Measurements from ENCODE around the gene CD160.
"Not testable (repeated sequence)": the region's sequence is repeated elsewhere in the genome, so short reads cannot be mapped to it uniquely, and the experiment has no call there.

CD160 gene

GRCh38 chr1:145719230-145720079 is at the start of gene CD160:
TSS of gene CD160 (plus strand) at chr1:145719499. CDS start at chr1:145728328, 8,829 bp downstream.
- Histone ChIP-seq H3K4me1 (ENCODE audit: control insufficient read depth, insufficient read depth, low read length) (no peaks in the 10 kb centered on the region), H3K36me3 (ENCODE audit: control insufficient read depth, insufficient read depth, low read length) (no peaks in the 10 kb centered on the region), H3K9me3 (ENCODE audit: control insufficient read depth, insufficient read depth, low read length) (no peaks in the 10 kb centered on the region), H3K27me3 (ENCODE audit: control insufficient read depth, insufficient read depth, low read length) (peaks cover 2% of the 10 kb centered on the region; the same call in 1 of the 2 replicates), H3K4me3 (ENCODE audit: low read length) (no peak within 1 kb of the TSS), H3K27ac (ENCODE audit: low read length) (no peak within 1 kb of the TSS)
- DNase-seq (ENCODE audit: low read depth, low spot score): no peak
- WGBS (ENCODE audit: insufficient coverage, insufficient read length): no CpG with 5 or more reads among the region's 12 CpGs

GRCh38 chr1:145670995-145671745 is 48.1 kb upstream of the CD160 start:
- WGBS (ENCODE audit: insufficient coverage, insufficient read length): no CpG with 5 or more reads among the region's 3 CpGs
- not testable (repeated sequence) for H3K36me3 ChIP-seq (ENCODE audit: control insufficient read depth, insufficient read depth, low read length); DNase-seq (ENCODE audit: low read depth, low spot score); H3K4me3 ChIP-seq (ENCODE audit: low read length); H3K4me1 ChIP-seq (ENCODE audit: control insufficient read depth, insufficient read depth, low read length); H3K9me3 ChIP-seq (ENCODE audit: control insufficient read depth, insufficient read depth, low read length); H3K27me3 ChIP-seq (ENCODE audit: control insufficient read depth, insufficient read depth, low read length); H3K27ac ChIP-seq (ENCODE audit: low read length)

- H3K27me3 ChIP-seq (ENCODE audit: control insufficient read depth, insufficient read depth, low read length); DNase-seq (ENCODE audit: low read depth, low spot score); H3K36me3 ChIP-seq (ENCODE audit: control insufficient read depth, insufficient read depth, low read length); H3K27ac ChIP-seq (ENCODE audit: low read length); H3K9me3 ChIP-seq (ENCODE audit: control insufficient read depth, insufficient read depth, low read length); H3K4me1 ChIP-seq (ENCODE audit: control insufficient read depth, insufficient read depth, low read length); H3K4me3 ChIP-seq (ENCODE audit: low read length): not testable (repeated sequence)
- no CpG with 5 or more reads among the region's 1 CpG for WGBS (ENCODE audit: insufficient coverage, insufficient read length)
These were observed 46.1 kb upstream of the CD160 start for GRCh38 chr1:145673217-145673616.

GRCh38 chr1:145684858-145685257 is 34.4 kb upstream of the CD160 start:
- not testable (repeated sequence) for DNase-seq (ENCODE audit: low read depth, low spot score); H3K27ac ChIP-seq (ENCODE audit: low read length); H3K4me3 ChIP-seq (ENCODE audit: low read length); H3K9me3 ChIP-seq (ENCODE audit: control insufficient read depth, insufficient read depth, low read length); H3K27me3 ChIP-seq (ENCODE audit: control insufficient read depth, insufficient read depth, low read length); H3K36me3 ChIP-seq (ENCODE audit: control insufficient read depth, insufficient read depth, low read length); H3K4me1 ChIP-seq (ENCODE audit: control insufficient read depth, insufficient read depth, low read length)
- no CpG with 5 or more reads among the region's 3 CpGs for WGBS (ENCODE audit: insufficient coverage, insufficient read length)

GRCh38 chr1:145686078-145686477 is 33.2 kb upstream of the CD160 start:
- not testable (repeated sequence) for H3K4me1 ChIP-seq (ENCODE audit: control insufficient read depth, insufficient read depth, low read length); H3K36me3 ChIP-seq (ENCODE audit: control insufficient read depth, insufficient read depth, low read length); H3K27me3 ChIP-seq (ENCODE audit: control insufficient read depth, insufficient read depth, low read length); DNase-seq (ENCODE audit: low read depth, low spot score); H3K9me3 ChIP-seq (ENCODE audit: control insufficient read depth, insufficient read depth, low read length); H3K4me3 ChIP-seq (ENCODE audit: low read length); H3K27ac ChIP-seq (ENCODE audit: low read length)
- WGBS (ENCODE audit: insufficient coverage, insufficient read length): no CpG with 5 or more reads among the region's 1 CpG

GRCh38 chr1:145688328-145688727 is 31.0 kb upstream of the CD160 start:
- WGBS (ENCODE audit: insufficient coverage, insufficient read length): no CpG with 5 or more reads among the region's 4 CpGs
- H3K27me3 ChIP-seq (ENCODE audit: control insufficient read depth, insufficient read depth, low read length): no peaks in the 10 kb centered on the region
- H3K36me3 ChIP-seq (ENCODE audit: control insufficient read depth, insufficient read depth, low read length): no peaks in the 10 kb centered on the region
- H3K4me1 ChIP-seq (ENCODE audit: control insufficient read depth, insufficient read depth, low read length): no peaks in the 10 kb centered on the region
- no peak overlapping the region for H3K27ac ChIP-seq (ENCODE audit: low read length)
- no peak for DNase-seq (ENCODE audit: low read depth, low spot score)
- no peaks in the 10 kb centered on the region for H3K9me3 ChIP-seq (ENCODE audit: control insufficient read depth, insufficient read depth, low read length)
- H3K4me3 ChIP-seq (ENCODE audit: low read length): no peak overlapping the region

- no peaks in the 10 kb centered on the region for H3K9me3 ChIP-seq (ENCODE audit: control insufficient read depth, insufficient read depth, low read length)
- WGBS (ENCODE audit: insufficient coverage, insufficient read length): no CpG with 5 or more reads among the region's 6 CpGs
- DNase-seq (ENCODE audit: low read depth, low spot score): no peak
- no peaks in the 10 kb centered on the region for H3K4me1 ChIP-seq (ENCODE audit: control insufficient read depth, insufficient read depth, low read length)
- H3K36me3 ChIP-seq (ENCODE audit: control insufficient read depth, insufficient read depth, low read length): no peaks in the 10 kb centered on the region
- no peak overlapping the region for H3K4me3 ChIP-seq (ENCODE audit: low read length)
- no peak overlapping the region for H3K27ac ChIP-seq (ENCODE audit: low read length)
- no peaks in the 10 kb centered on the region for H3K27me3 ChIP-seq (ENCODE audit: control insufficient read depth, insufficient read depth, low read length)
These were observed 30.4 kb upstream of the CD160 start for GRCh38 chr1:145688924-145689323.

- no peaks in the 10 kb centered on the region for H3K9me3 ChIP-seq (ENCODE audit: control insufficient read depth, insufficient read depth, low read length)
- no peaks in the 10 kb centered on the region for H3K27me3 ChIP-seq (ENCODE audit: control insufficient read depth, insufficient read depth, low read length)
- DNase-seq (ENCODE audit: low read depth, low spot score): no peak
- no peak overlapping the region for H3K27ac ChIP-seq (ENCODE audit: low read length)
- H3K4me3 ChIP-seq (ENCODE audit: low read length): no peak overlapping the region
- WGBS (ENCODE audit: insufficient coverage, insufficient read length): no CpG with 5 or more reads among the region's 6 CpGs
- H3K36me3 ChIP-seq (ENCODE audit: control insufficient read depth, insufficient read depth, low read length): no peaks in the 10 kb centered on the region
- no peaks in the 10 kb centered on the region for H3K4me1 ChIP-seq (ENCODE audit: control insufficient read depth, insufficient read depth, low read length)
These were observed 29.4 kb upstream of the CD160 start for GRCh38 chr1:145689922-145690321.

GRCh38 chr1:145690587-145691558 is 28.4 kb upstream of the CD160 start:
- no peak for DNase-seq (ENCODE audit: low read depth, low spot score)
- H3K4me3 ChIP-seq (ENCODE audit: low read length): no peak overlapping the region
- no peaks in the 10 kb centered on the region for H3K4me1 ChIP-seq (ENCODE audit: control insufficient read depth, insufficient read depth, low read length)
- H3K27ac ChIP-seq (ENCODE audit: low read length): no peak overlapping the region
- no peaks in the 10 kb centered on the region for H3K9me3 ChIP-seq (ENCODE audit: control insufficient read depth, insufficient read depth, low read length)
- no peaks in the 10 kb centered on the region for H3K27me3 ChIP-seq (ENCODE audit: control insufficient read depth, insufficient read depth, low read length)
- WGBS (ENCODE audit: insufficient coverage, insufficient read length): no CpG with 5 or more reads among the region's 5 CpGs
- H3K36me3 ChIP-seq (ENCODE audit: control insufficient read depth, insufficient read depth, low read length): no peaks in the 10 kb centered on the region

All from iPS DF 6.9 (cell line).